Measurements from ENCODE around the gene PTOV1. TPM values are rescaled to one million over a fixed set of nuclear protein-coding genes. Genes with fewer than 3 reads are reported as not detected.
A peak's percentile ranks its signal among the peaks of the same experiment; 100 is the strongest.

Gene PTOV1
- total and polyA plus RNA-seq, 10 of the 15 experiments (the other 5 are each of a cell fraction or from before 2014, with no cell fraction given): 3.2 to 83.5 (median 22.3) TPM

GRCh38 chr19:49869484-49870308, 18.7 kb downstream of the PTOV1 start (continued):
- TF ChIP-seq SKIL (IDR thresholded peaks at IDR 0.05; ENCODE audit: low read depth, poor library complexity, severe bottlenecking) (peak; percentile 63), PKNOX1 (IDR thresholded peaks at IDR 0.05) (peak; percentile 78), MYC (IDR thresholded peaks at IDR 0.05; ENCODE audit: insufficient read depth, insufficient read length, insufficient replicate concordance, low read length, severe bottlenecking) (peak; percentile 21), POLR2AphosphoS5 (IDR thresholded peaks at IDR 0.05; ENCODE audit: low read length) (peak; percentile 46), MEF2B (IDR thresholded peaks at IDR 0.05; ENCODE audit: partially characterized antibody, poor library complexity, severe bottlenecking) (peak; percentile 10), CBX5 (IDR thresholded peaks at IDR 0.05; ENCODE audit: low read depth) (no peak), PRDM15 (CRISPR knock-in tag; IDR thresholded peaks at IDR 0.05) (no peak), BCLAF1 (IDR thresholded peaks at IDR 0.05) (no peak), FOXK2 (IDR thresholded peaks at IDR 0.05) (no peak), SMAD1 (IDR thresholded peaks at IDR 0.05; ENCODE audit: low read depth, partially characterized antibody) (no peak), BHLHE40 (IDR thresholded peaks at IDR 0.05; ENCODE audit: borderline replicate concordance in 1 of 2, low read depth in 2 of 2, low read length in 1 of 2) (peak; percentile 55 to 61; a peak in 3 of 4 replicates), NFIC (IDR thresholded peaks at IDR 0.05; ENCODE audit: low read depth, low read length) (no peak), ZBTB33 (IDR thresholded peaks at IDR 0.05) (no peak)

Measured in GM12878 (cell line).